GM19035 (cell line): ENCODE data around the gene L3MBTL2.
A peak's percentile ranks its signal among the peaks of the same experiment; 100 is the strongest.
"Not testable (repeated sequence)": the region's sequence is repeated elsewhere in the genome, so short reads cannot be mapped to it uniquely, and the experiment has no call there.

ENCODE experiments used
- ATAC-seq: cut with Tn5 transposase; IDR thresholded peaks from one replicate; pipeline ENCODE4 v1.9.1; 2021; ENCODE audit not compliant: unreplicated experiment

L3MBTL2 gene

DNA sequence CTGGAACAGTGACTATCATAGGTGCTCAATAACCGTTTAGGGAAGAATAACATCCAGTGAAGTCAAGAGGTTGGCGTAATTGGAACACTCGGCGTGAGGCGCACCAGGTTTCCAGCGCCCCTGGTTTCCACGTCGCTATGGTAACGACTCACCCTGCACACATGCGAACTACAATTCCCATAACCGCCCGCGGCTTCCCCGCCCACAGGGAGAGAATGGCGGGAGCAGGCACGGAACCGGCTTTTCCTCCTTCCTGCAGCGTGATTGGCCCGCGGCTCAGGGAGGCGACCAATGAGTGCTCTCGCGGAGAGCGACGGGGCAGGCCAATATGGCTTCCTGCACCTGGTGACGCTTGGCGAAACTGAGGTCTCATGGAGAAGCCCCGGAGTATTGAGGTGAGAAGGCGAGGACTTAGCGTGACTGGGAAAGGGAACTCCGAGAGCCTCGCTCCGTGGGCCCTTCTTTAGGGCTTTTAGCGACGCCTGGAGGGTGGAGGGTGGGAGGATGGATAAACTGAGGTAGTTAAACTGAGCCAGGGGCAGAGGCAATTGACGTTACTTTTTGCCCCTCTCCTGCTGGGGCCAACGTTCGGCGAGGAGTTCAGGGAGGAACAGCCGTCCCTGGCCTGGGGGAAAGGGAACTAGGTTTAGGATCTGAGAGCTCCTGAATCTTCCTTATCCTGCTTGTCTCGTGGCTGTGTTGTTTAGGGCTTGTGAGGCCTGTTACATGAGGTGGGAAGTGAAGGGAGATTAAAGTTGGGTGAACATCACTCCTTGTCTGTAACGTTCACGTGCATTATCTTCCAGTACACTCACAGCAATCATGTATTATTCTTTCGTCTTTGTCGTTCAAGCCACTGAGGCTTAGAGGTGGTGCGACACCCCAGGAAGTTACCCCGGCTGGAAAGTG lies at the start of gene L3MBTL2:
TSS of gene L3MBTL2 (plus strand) at position 321 of the 909 bp plus-strand sequence. CDS start at position 372, 51 bp downstream.
- ATAC-seq: peak; percentile 99

GRCh38 chr22:41157083-41157482 lies 48.0 kb upstream of the L3MBTL2 start:
- no peak for ATAC-seq

DNA sequence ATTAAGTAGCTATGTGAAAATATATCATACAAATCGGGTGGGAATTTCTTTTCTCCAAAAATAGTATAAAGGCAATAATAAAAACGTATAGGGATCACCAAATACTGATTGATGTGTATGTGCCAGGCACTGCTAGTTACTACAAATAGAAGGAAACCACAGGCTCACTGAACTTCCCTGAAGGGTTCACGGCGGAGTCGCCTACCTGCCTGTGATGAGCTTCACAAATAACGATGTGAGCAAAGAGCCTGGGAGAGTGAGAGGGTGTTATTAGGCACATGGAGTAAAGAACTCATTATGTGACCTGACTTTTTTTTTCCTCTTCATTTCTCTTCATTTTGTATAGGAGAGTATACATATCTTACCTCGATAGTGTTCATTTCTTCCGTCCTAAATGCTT lies 36.0 kb upstream of the L3MBTL2 start:
- ATAC-seq: no peak

DNA sequence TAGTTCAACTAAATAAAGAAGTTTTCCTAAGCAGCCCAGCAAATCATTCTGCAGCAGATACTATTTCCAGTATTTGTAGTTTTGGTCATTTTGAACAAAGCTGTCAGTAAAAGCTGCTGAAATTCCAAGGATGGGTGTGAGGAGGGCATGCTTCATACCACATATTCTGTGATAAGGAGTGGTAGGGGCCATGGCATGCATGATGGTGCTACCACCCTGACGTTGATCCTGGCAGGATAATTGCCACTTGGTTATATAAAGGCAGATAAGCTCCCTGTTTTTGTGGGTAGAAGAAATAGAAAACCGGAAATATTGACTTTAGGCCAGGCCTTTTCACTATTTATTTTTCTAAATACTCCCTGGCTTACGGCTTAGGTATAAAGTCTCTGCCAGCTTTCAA lies 33.1 kb upstream of the L3MBTL2 start:
- ATAC-seq: no peak

- ATAC-seq: no peak
These were observed 29.6 kb upstream of the L3MBTL2 start for GRCh38 chr22:41175546-41175945.

GRCh38 chr22:41177040-41177621 lies 28.0 kb upstream of the L3MBTL2 start:
- no peak for ATAC-seq

- no peak for ATAC-seq
These were observed 27.3 kb upstream of the L3MBTL2 start for GRCh38 chr22:41177622-41178424.

GRCh38 chr22:41178425-41178975 lies 26.6 kb upstream of the L3MBTL2 start:
- ATAC-seq: no peak

- ATAC-seq: not testable (repeated sequence)
These were observed 24.8 kb upstream of the L3MBTL2 start for GRCh38 chr22:41180362-41180761.

DNA sequence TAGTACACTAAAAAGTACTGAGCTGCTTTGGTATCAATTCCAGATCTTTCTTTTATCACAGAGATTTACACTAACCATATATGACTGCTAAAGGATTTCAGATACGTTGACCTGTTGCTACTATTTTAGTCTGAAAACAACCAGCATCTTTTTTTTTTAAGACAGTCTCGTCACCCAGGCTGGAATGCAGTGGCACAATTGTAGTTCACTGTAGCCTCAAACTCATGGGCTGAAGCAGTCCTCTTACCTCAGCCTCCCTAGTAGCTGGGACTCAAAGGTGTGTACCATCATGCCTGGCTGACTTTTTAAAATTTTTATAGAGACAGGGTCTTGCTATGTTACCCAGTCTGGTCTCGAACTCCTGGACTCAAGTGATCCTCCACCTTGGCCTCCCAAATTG lies 24.2 kb upstream of the L3MBTL2 start:
- ATAC-seq: no peak

DNA sequence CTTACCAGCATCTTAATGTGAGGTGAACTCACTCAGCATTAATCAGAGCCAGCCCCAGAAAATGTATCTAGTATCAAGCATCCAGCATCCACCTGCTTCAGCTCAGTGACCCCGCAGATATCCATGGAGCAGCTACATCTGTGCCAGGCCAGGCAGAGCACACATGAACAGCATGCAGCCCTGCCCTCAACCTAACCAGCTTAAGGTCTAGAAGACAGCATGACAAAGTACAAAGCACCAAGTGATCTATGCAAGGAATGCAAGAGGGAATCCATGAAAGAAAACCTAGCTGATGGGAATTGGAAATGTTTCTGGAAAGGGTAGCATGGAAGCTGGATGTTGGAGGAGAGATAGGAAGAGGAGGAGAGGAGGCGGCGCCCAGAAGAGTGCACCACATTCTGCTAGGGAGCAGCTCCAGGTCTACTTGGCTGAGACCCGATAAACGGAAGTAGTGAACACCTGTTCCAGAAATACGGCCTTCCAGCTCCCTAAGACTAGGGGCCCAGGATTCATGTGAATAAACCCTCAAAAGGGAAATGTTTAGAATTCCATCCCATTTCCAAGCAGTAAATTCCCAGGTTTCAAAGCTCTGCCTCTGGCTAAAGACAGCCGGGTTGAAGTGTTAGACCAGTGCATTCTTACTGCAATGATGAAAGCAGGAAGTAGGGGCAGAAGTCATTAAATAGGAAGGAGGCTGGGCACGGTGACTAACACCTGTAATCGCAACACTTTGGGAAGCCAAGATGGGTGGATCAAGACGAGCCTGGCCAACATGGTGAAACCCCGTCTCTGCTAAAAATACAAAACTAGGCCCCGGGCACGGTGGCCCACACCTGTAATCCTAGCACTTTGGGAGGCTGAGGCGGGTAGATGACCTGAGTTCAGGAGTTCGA lies 23.5 kb upstream of the L3MBTL2 start:
- ATAC-seq: no peak

GRCh38 chr22:41184679-41185078 lies 20.4 kb upstream of the L3MBTL2 start:
- no peak for ATAC-seq

GRCh38 chr22:41191467-41191866 lies 13.6 kb upstream of the L3MBTL2 start:
- ATAC-seq: no peak

- no peak for ATAC-seq
These were observed 11.3 kb upstream of the L3MBTL2 start for GRCh38 chr22:41193829-41194228.

DNA sequence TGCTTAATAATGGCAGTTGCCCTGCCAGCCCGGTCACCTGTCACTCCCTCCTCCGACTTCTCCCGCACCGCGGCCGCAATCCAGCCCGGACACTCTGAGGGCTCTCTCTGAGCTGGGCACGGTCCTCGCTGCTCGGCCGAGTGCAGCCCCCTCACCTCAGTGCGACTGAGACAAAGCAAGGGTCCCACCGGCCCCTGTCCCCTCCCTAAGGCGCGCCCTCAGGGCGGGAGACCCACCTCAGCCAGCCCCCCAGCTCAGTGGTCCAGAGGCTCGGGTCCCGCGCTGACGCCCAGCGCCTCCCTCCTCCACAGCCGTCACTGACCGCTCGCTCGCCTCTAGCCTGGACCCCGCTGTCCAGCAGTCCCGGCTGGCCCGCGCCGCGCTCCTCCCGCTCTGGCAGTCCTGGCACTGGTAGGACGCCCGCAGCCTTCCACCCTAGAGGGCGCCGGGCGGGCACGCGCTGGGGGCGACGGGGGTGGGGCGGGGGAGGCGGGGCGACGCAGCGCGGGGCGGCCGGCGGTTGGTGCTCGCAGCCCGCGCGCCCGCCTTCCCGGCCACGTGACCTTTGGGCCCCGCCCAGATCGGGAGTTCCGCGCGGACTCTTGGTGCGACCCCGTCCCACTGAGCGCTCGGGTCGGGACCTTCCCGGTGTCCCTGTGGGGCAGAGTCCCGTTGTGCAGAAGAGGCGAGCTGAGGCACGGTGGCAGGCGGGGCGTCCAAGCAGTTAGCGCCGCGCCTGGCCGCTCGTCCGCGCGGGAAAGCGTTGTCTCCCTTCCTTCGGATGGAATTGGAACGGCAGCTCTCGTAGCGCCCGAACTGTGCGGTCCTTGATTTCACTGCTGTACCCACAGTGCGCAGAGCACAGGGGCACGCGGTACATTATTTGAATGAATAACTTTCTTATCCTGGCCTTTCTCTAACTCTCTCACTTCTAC lies 7.8 kb upstream of the L3MBTL2 start:
- peak; percentile 68 for ATAC-seq

DNA sequence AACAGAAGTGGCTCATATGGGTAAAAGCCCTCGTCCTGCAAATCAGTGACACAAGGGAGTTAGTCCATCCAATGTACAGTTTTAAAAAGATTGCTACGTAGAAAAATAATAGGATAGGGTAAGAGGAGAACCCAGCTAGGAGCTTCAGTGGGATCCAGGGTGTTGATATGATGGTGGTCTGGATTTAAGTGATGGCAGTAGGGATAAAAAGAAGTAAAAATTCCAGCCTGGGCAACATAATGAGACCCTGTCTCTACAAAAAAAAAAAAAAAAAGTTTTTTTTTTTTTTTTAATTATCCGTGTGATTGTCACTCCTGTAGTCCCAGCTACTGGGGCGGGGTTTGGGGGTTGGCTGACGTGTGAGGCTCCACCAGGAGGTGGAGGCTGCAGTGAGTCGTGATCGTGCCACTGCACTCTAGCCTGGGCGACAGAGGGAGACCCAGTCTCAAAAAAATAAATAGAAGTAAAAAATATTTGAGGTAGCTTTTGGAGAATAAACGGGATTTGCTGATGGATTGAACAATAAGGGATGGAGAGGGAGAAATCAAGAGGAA lies 7.0 kb upstream of the L3MBTL2 start:
- ATAC-seq: no peak

- no peak for ATAC-seq
These were observed 4.0 kb upstream of the L3MBTL2 start for GRCh38 chr22:41201141-41201540.

DNA sequence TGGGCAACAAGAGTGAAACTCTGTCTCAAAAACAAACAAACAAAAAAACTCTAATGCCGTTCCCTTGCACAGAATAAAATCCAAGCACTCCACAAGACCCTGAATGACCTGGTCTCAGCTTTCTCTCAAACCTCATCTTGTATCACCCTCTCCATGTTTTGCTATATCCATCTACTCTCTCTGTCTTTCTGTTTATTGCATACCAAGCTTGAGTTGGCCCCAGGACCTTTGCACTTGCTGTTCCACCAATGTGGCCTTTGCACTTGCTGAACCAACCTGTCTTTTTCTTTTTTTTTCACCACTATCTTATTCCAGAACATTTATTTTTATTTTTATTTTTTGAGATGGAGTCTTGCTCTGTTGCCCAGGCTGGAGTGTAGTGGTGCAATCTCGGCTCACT lies 2.0 kb upstream of the L3MBTL2 start:
- ATAC-seq: no peak

- no peak for ATAC-seq
These were observed 1.0 kb upstream of the L3MBTL2 start for GRCh38 chr22:41204066-41204465.
